BE2C (cell line): ENCODE data around the gene USF2.

Source experiments
- DNase-seq: peaks from one replicate; pipeline ENCODE4 v3.0.0-alpha.2; 2020
- H3K27me3 ChIP-seq: fragments of 250-450 bp; sonication (Bioruptor Pico); 2 replicates; pipeline ENCODE4 v1.5.1; 2020; ENCODE audit warnings: mild to moderate bottlenecking
- H3K36me3 ChIP-seq: fragments of 250-450 bp; sonication (Bioruptor Pico); 2 replicates; pipeline ENCODE4 v1.5.1; 2020; ENCODE audit warnings: mild to moderate bottlenecking
- H3K4me1 ChIP-seq: fragments of 250-450 bp; sonication (Bioruptor Pico); 2 replicates; pipeline ENCODE4 v1.5.1; 2020
- H3K4me3 ChIP-seq: 2 replicates; pipeline ENCODE4 v1.5.1; 2011; ENCODE audit warnings: low read depth, low read length
- H3K9me3 ChIP-seq: fragments of 250-450 bp; sonication (Bioruptor Pico); 2 replicates; pipeline ENCODE4 v1.5.1; 2020
- CTCF ChIP-seq: IDR thresholded peaks from 2 replicates; pipeline ENCODE4 v1.5.1; 2012; ENCODE audit warnings: mild to moderate bottlenecking, low read depth, low read length

Gene USF2

GRCh38 chr19:35316560-35316959, 47.8 kb downstream of the USF2 start:
- Histone ChIP-seq H3K4me3 (no peak overlapping the region), H3K9me3 (no peaks in the 10 kb centered on the region; the same call in 1 of the 2 replicates)
- no peak for TF ChIP-seq CTCF

GRCh38 chr19:35317464-35318043, 48.8 kb downstream of the USF2 start:
- Histone ChIP-seq H3K4me1 (no peaks in the 10 kb centered on the region), H3K27me3 (no peaks in the 10 kb centered on the region), H3K4me3 (no peak overlapping the region), H3K9me3 (no peaks in the 10 kb centered on the region; the same call in 1 of the 2 replicates), H3K36me3 (no peaks in the 10 kb centered on the region)
- no peak for TF ChIP-seq CTCF
- no peak for DNase-seq

More at GRCh38 chr19:35316560-35316959, 47.8 kb downstream of the USF2 start:
- DNase-seq, result no peak
- H3K27me3 ChIP-seq, result no peaks in the 10 kb centered on the region
- no peaks in the 10 kb centered on the region for H3K36me3 ChIP-seq
- no peaks in the 10 kb centered on the region for H3K4me1 ChIP-seq

- H3K27me3 ChIP-seq, result no peaks in the 10 kb centered on the region
- no peak for TF ChIP-seq CTCF
- no peaks in the 10 kb centered on the region; the same call in 1 of the 2 replicates for H3K9me3 ChIP-seq
- H3K4me1 ChIP-seq, result no peaks in the 10 kb centered on the region
- DNase-seq, result no peak
- no peaks in the 10 kb centered on the region for H3K36me3 ChIP-seq
- no peak overlapping the region for H3K4me3 ChIP-seq
These were observed 50.1 kb downstream of the USF2 start for GRCh38 chr19:35318679-35319448.

GRCh38 chr19:35320065-35320713, 51.4 kb downstream of the USF2 start:
- no peaks in the 10 kb centered on the region for H3K27me3 ChIP-seq
- no peaks in the 10 kb centered on the region for H3K36me3 ChIP-seq

GRCh38 chr19:35321291-35321690, 52.5 kb downstream of the USF2 start:
- DNase-seq, result no peak
- Histone ChIP-seq H3K4me1 (no peaks in the 10 kb centered on the region), H3K4me3 (no peak overlapping the region), H3K27me3 (peaks cover 3% of the 10 kb centered on the region; the same call in 1 of the 2 replicates), H3K36me3 (no peaks in the 10 kb centered on the region), H3K9me3 (no peaks in the 10 kb centered on the region; the same call in 1 of the 2 replicates)
- TF ChIP-seq CTCF, result no peak

More at GRCh38 chr19:35320065-35320713, 51.4 kb downstream of the USF2 start:
- no peak for TF ChIP-seq CTCF
- DNase-seq, result no peak
- Histone ChIP-seq H3K4me1 (no peaks in the 10 kb centered on the region), H3K9me3 (no peaks in the 10 kb centered on the region; the same call in 1 of the 2 replicates), H3K4me3 (no peak overlapping the region)
